GM12891 (cell line): ENCODE data around the gene GRN.
"Not testable (repeated sequence)": the region's sequence is repeated elsewhere in the genome, so short reads cannot be mapped to it uniquely, and the experiment has no call there.

Experiments
- DNase-seq: peaks from one replicate; pipeline ENCODE4 v3.0.0; 2011; ENCODE audit warnings: low spot score; ENCODE audit not compliant: insufficient read length
- FAIRE-seq: peaks from 2 replicates; lab custom pipeline; 2011; peaks lifted over from hg19 to GRCh38; lab: Jason Lieb, UNC
- PAX5 ChIP-seq: IDR thresholded peaks from 2 replicates; pipeline ENCODE4 v1.6.1; 2011; ENCODE audit warnings: low read length, moderate library complexity, mild to moderate bottlenecking; ENCODE audit not compliant: insufficient read depth, severe bottlenecking
- POLR2A ChIP-seq: IDR thresholded peaks from 2 replicates; pipeline ENCODE4 v1.6.1; 2011; ENCODE audit warnings: low read depth, low read length, control low read depth
- POLR2AphosphoS5 ChIP-seq: IDR thresholded peaks from 2 replicates; pipeline ENCODE4 v1.6.1; 2011; ENCODE audit warnings: low read depth, low read length, control low read depth
- POU2F2 ChIP-seq: IDR thresholded peaks from 2 replicates; pipeline ENCODE4 v1.6.1; 2011; ENCODE audit warnings: low read depth, mild to moderate bottlenecking, control low read depth, low read length, moderate library complexity
- SPI1 ChIP-seq: IDR thresholded peaks from 2 replicates; pipeline ENCODE4 v1.6.1; 2011; ENCODE audit warnings: low read depth, low read length, control low read depth
- TAF1 ChIP-seq: IDR thresholded peaks from 2 replicates; pipeline ENCODE4 v1.6.1; 2011; ENCODE audit warnings: low read depth, low read length, control low read depth

The GRN gene

GRCh38 chr17:44320066-44320465 is 25.0 kb upstream of the GRN start:
- TF ChIP-seq POLR2AphosphoS5 (no peak), SPI1 (no peak), POU2F2 (no peak), PAX5 (no peak), POLR2A (no peak), TAF1 (no peak)
- DNase-seq = no peak

DNA sequence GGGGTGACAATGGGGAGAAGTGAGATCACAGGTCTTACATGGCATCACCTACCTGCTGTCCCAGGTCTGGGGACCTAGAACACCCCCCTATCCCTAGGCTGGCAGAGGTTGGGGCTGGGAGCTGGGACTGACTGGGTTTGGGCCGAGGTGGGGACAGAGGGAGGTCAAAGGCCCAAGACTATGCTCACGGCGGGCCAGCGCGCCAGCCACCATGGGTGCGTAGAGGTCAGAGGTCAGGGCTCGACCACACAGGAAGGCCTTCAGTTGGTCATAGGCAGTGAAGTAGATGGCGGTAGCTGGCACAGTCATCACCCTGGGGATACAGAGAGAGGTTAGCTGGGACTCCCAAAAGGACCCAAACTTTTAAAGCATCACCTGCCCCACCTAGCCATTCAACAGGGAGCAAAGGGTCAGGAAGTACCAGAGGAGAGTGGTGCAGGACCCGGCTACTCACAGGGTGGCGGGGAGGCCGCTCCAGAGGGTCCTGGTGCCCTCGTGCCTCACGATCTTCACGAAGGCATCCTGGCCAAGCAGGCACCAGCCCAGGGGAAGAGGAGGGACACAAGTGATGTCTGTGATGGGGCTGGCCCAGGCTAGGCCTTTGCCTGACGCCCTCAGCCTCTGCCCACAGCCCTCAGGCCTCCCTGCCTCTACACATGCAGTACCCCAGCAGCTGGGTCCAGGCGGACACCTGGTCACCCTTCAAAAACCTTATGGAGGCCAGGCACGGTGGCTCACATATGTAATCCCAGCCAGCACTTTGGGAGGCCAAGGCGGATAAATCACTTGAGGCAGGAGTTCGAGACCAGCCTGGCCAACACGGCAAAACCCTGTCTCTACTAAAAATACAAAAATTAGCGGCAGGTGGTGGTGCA is 23.6 kb upstream of the GRN start:
- FAIRE-seq = no peak
- DNase-seq = no peak
- TF ChIP-seq POLR2A (no peak), PAX5 (no peak), SPI1 (no peak), TAF1 (no peak)

More at GRCh38 chr17:44320066-44320465, 25.0 kb upstream of the GRN start:
- no peak for FAIRE-seq

GRCh38 chr17:44322236-44322895 is 22.7 kb upstream of the GRN start:
- TF ChIP-seq POLR2A = no peak
- no peak for TF ChIP-seq PAX5
- TF ChIP-seq POLR2AphosphoS5 = no peak
- no peak for TF ChIP-seq SPI1
- TF ChIP-seq TAF1 = no peak
- no peak for TF ChIP-seq POU2F2
- FAIRE-seq = no peak
- DNase-seq = no peak

DNA sequence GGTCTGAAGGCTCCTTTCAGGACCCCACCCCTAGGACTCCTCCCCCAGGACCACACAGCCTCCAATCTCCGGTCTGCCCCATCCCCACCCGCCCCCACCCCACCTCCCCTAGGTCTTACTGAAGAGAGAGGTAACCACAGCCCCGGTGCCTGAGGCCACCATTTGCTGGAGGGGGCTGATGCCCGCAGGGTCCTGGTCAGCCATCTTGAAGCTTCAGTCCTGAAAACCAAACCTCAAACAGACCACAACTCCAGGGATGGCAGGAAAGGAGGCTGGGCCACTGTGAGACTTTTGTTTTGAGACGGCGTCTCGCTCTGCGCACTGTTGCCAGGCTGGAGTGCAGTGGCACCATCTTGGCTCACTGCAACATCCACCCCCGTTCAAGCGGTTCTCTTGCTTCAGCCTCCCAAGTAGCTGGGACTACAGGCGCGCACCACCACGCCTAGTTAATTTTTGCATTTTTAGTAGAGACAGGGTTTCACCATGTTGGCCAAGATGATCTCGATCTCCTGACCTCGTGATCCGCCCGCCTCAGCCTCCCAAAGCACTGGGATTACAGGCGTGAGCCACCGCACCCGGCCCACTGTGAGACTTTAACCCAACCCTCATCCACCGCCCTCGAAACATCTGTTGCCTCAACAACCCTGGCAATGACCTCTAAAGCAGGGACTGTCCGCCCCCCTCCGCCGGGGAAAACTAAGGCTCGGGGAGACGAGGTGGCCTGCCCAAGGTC is 21.6 kb upstream of the GRN start:
- FAIRE-seq = no peak
- TF ChIP-seq PAX5 = no peak
- TF ChIP-seq POLR2AphosphoS5 = no peak
- no peak for TF ChIP-seq POLR2A
- TF ChIP-seq SPI1 = no peak
- no peak for TF ChIP-seq POU2F2
- TF ChIP-seq TAF1 = no peak
- no peak for DNase-seq

GRCh38 chr17:44324092-44324570 is 21.0 kb upstream of the GRN start:
- no peak for FAIRE-seq
- DNase-seq = no peak
- TF ChIP-seq POU2F2 = no peak
- TF ChIP-seq SPI1 = no peak
- TF ChIP-seq TAF1 = no peak

GRCh38 chr17:44324571-44325275 is 20.4 kb upstream of the GRN start, which contains the start of gene SLC25A39:
Gene SLC25A39, minus strand, starts transcription at chr17:44324823. Its CDS starts 1,261 bp downstream, at chr17:44323562.
- peak; percentile 98 for FAIRE-seq
- peak; percentile 55 for TF ChIP-seq PAX5
- TF ChIP-seq SPI1 = no peak
- TF ChIP-seq POLR2A = peak; percentile 70; the same call in 1 of the 2 replicates
- no peak; the same call in 1 of the 2 replicates for TF ChIP-seq POU2F2
- peak; percentile 47; the same call in 1 of the 2 replicates for TF ChIP-seq POLR2AphosphoS5
- 0 out of 2 replicates have a peak, but pooled peaks have one; percentile 30 for TF ChIP-seq TAF1
- DNase-seq = peak; percentile 89

- TF ChIP-seq PAX5 (no peak), TAF1 (no peak), POLR2AphosphoS5 (no peak), POLR2A (0 out of 2 replicates have a peak, but pooled peaks have one; percentile 31), POU2F2 (0 out of 2 replicates have a peak, but pooled peaks have one; percentile 30), SPI1 (no peak)
- DNase-seq = peak; percentile 91
- peak; percentile 83 for FAIRE-seq
These were observed 18.1 kb upstream of the GRN start for GRCh38 chr17:44326861-44327444.

- FAIRE-seq = no peak
- no peak for DNase-seq
- TF ChIP-seq TAF1 (no peak), PAX5 (no peak), POLR2A (no peak), POU2F2 (no peak), SPI1 (no peak), POLR2AphosphoS5 (no peak)
These were observed 17.2 kb upstream of the GRN start for GRCh38 chr17:44327715-44328449.

DNA sequence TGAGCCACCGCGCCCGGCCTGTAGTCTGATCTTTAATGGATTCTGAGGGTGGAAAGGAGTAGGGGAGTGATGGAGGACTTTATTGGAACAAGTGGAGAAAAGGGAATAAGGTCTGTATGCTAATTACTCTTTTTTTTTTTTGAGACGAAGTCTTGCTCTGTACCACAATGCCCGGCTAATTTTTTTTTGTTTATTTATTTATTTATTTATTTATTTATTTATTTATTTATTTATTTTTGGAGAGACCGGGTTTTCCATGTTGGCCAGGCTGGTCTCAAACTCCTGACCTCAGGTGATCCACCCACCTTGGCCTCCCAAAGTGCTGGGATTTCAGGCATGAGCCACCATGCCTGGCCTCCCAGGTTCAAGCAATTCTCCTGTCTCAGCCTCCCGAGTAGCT is 15.6 kb upstream of the GRN start:
- not testable (repeated sequence) for FAIRE-seq, DNase-seq

DNA sequence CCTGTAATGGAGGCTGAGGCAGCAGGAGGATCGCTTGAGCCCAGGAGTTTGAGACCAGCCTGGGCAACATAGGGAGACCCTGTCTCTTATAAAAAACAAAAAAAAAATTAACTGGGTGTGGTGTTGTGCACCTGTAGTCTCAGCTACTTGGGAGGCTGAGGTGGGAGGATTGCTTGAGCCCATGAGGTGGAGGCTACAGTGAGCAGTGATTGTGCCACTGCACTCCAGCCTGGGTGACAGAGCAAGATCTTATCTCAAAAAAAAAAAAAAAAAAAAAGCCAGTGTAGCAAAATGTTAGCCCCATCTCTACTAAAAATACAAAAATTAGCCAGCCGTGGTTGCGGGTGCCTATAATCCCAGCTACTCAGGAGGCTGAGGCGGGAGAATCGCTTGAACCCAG is 14.8 kb upstream of the GRN start:
- not testable (repeated sequence) for FAIRE-seq, DNase-seq
